ENCODE measurements around the gene ANKRD36C.
"Not testable (repeated sequence)": the region's sequence is repeated elsewhere in the genome, so short reads cannot be mapped to it uniquely, and the experiment has no call there.

Gene ANKRD36C

GRCh38 chr2:95790180-95790579 lies 201.4 kb downstream of the ANKRD36C start:
- not testable (repeated sequence) for H3K36me3 ChIP-seq (ENCODE audit: control insufficient read depth, insufficient read depth, low read length); H3K4me3 ChIP-seq (replicated peaks; ENCODE audit: low read depth, low read length); H3K27me3 ChIP-seq (replicated peaks; ENCODE audit: control insufficient read depth, insufficient read depth, low read length); DNase-seq (ENCODE audit: extremely low read depth, insufficient read length)

GRCh38 chr2:95789385-95789784 lies 202.2 kb downstream of the ANKRD36C start:
- not testable (repeated sequence) for DNase-seq (ENCODE audit: extremely low read depth, insufficient read length); H3K27me3 ChIP-seq (replicated peaks; ENCODE audit: control insufficient read depth, insufficient read depth, low read length); H3K4me3 ChIP-seq (replicated peaks; ENCODE audit: low read depth, low read length); H3K36me3 ChIP-seq (ENCODE audit: control insufficient read depth, insufficient read depth, low read length)

- not testable (repeated sequence) for H3K27me3 ChIP-seq (replicated peaks; ENCODE audit: control insufficient read depth, insufficient read depth, low read length); H3K36me3 ChIP-seq (ENCODE audit: control insufficient read depth, insufficient read depth, low read length); DNase-seq (ENCODE audit: extremely low read depth, insufficient read length); H3K4me3 ChIP-seq (replicated peaks; ENCODE audit: low read depth, low read length)
Observed at GRCh38 chr2:95788642-95789041, 203.0 kb downstream of the ANKRD36C start.

Data from GM06990 (cell line).